CD14-positive monocyte (primary cell): ENCODE measurements around the gene GALNT1. TPM values are rescaled to one million over a fixed set of nuclear protein-coding genes. Genes with fewer than 3 reads are reported as not detected.

ENCODE experiments used
- DNase-seq, 3 donors: peaks; one replicate each; pipeline ENCODE4 v3.0.0-alpha.2; 2011 to 2022
- H2AFZ ChIP-seq: 2 replicates; pipeline ENCODE4 v1.6.0; 2012; ENCODE audit warnings: mild to moderate bottlenecking, low read depth, low read length, inconsistent platforms; ENCODE audit not compliant: insufficient read depth, poor library complexity, severe bottlenecking
- H3K27ac ChIP-seq, 2 donors: 1 replicate in 1 of 2; 2 replicates in 1 of 2; pipeline ENCODE4 v1.5.1; 2012 to 2013; ENCODE audit warnings: low read length in 2 of 2, control low read depth in 1 of 2, inconsistent platforms in 1 of 2, low read depth in 1 of 2, mild to moderate bottlenecking in 1 of 2
- H3K27me3 ChIP-seq, 2 donors: one replicate each; pipeline versions ENCODE4 v1.6.0 to v1.6.1; 2011 to 2013; ENCODE audit warnings: low read length in 2 of 2; ENCODE audit not compliant: control insufficient read depth in 2 of 2, insufficient read depth in 2 of 2
- H3K36me3 ChIP-seq, 2 donors: replicated peaks in 1 of 2; 1 replicate in 1 of 2; 2 replicates in 1 of 2; pipeline versions ENCODE4 v1.5.1 to v1.6.1; 2012 to 2013; ENCODE audit warnings: low read length in 2 of 2, control low read depth in 1 of 2, inconsistent platforms in 1 of 2, mild to moderate bottlenecking in 1 of 2; ENCODE audit not compliant: insufficient read depth in 2 of 2, control insufficient read depth in 1 of 2
- H3K4me1 ChIP-seq, 2 donors: 1 replicate in 1 of 2; 2 replicates in 1 of 2; pipeline versions ENCODE4 v1.5.1 to v1.6.1; 2012 to 2013; ENCODE audit warnings: low read length in 2 of 2, control low read depth in 1 of 2, inconsistent platforms in 1 of 2, mild to moderate bottlenecking in 1 of 2, moderate library complexity in 1 of 2; ENCODE audit not compliant: insufficient read depth in 2 of 2, control insufficient read depth in 1 of 2
- H3K4me2 ChIP-seq: replicated peaks from 2 replicates; pipeline ENCODE3; 2012; ENCODE audit warnings: low read length, moderate library complexity, mild to moderate bottlenecking; ENCODE audit not compliant: poor library complexity, severe bottlenecking; ENCODE audit errors: extremely low read depth
- H3K4me3 ChIP-seq, 3 experiments: fragments of 200-600 bp in 1 of 3; sonication (generic) in 1 of 3; replicated peaks in 1 of 3; 1 replicate in 2 of 3; 2 replicates in 1 of 3; pipeline ENCODE4 v1.5.1; 2011 to 2013; ENCODE audit warnings: low read length in 3 of 3, mild to moderate bottlenecking in 3 of 3, control low read depth in 2 of 3, low read depth in 2 of 3, inconsistent platforms in 1 of 3, moderate library complexity in 1 of 3
- H3K79me2 ChIP-seq: 2 replicates; pipeline ENCODE4 v1.6.0; 2012; ENCODE audit warnings: mild to moderate bottlenecking, control low read depth, inconsistent platforms, low read length, moderate library complexity; ENCODE audit not compliant: insufficient read depth
- H3K9ac ChIP-seq: 2 replicates; pipeline ENCODE4 v1.6.0; 2017; ENCODE audit warnings: low read length, mild to moderate bottlenecking; ENCODE audit not compliant: insufficient read depth, poor library complexity, severe bottlenecking
- H3K9me3 ChIP-seq, 2 donors: replicated peaks in 1 of 2; 1 replicate in 1 of 2; 2 replicates in 1 of 2; pipeline versions ENCODE4 v1.5.1 to v1.6.1; 2012 to 2013; ENCODE audit warnings: low read length in 2 of 2, control low read depth in 1 of 2; ENCODE audit not compliant: control insufficient read depth in 1 of 2, insufficient read depth in 1 of 2
- H4K20me1 ChIP-seq: 2 replicates; pipeline ENCODE4 v1.6.0; 2012; ENCODE audit warnings: mild to moderate bottlenecking, low read length, control low read depth, moderate library complexity; ENCODE audit not compliant: insufficient read depth
- H3K27ac Mint-ChIP-seq, 7 donors: one replicate each; pipeline ENCODE4 v1.8.0; 2020; ENCODE audit warnings: mild to moderate bottlenecking in 7 of 7, mixed read lengths in 7 of 7, moderate library complexity in 6 of 7, inconsistent platforms in 2 of 7
- H3K27me3 Mint-ChIP-seq, 3 donors: one replicate each; pipeline ENCODE4 v1.8.0; 2021 to 2022; ENCODE audit warnings: low read depth in 3 of 3, mild to moderate bottlenecking in 3 of 3, mixed read lengths in 3 of 3, moderate library complexity in 3 of 3, inconsistent platforms in 1 of 3
- H3K36me3 Mint-ChIP-seq, 2 donors: one replicate each; pipeline ENCODE4 v1.8.0; 2020; ENCODE audit warnings: mixed read lengths in 2 of 2, inconsistent platforms in 1 of 2, mild to moderate bottlenecking in 1 of 2
- H3K4me1 Mint-ChIP-seq: one replicate; pipeline ENCODE4 v1.8.0; 2020; ENCODE audit warnings: mild to moderate bottlenecking, mixed read lengths
- H3K4me3 Mint-ChIP-seq, 2 donors: one replicate each; pipeline ENCODE4 v1.8.0; 2020; ENCODE audit warnings: mild to moderate bottlenecking in 2 of 2, mixed read lengths in 2 of 2, moderate library complexity in 1 of 2
- H3K9me3 Mint-ChIP-seq, 7 donors: one replicate each; pipeline ENCODE4 v1.8.0; 2020 to 2022; ENCODE audit warnings: mixed read lengths in 7 of 7, mild to moderate bottlenecking in 6 of 7, moderate library complexity in 6 of 7, inconsistent platforms in 2 of 7
- CTCF ChIP-seq: fragments of 200-600 bp; IDR thresholded peaks from one replicate; pipeline ENCODE4 v1.8.0; 2022; ENCODE audit warnings: antibody characterized with exemption, mild to moderate bottlenecking
- WGBS: methylation state at CpG from one replicate; pipeline ENCODE4 v1.1.5; 2013; ENCODE audit warnings: missing lambda C conversion rate; ENCODE audit not compliant: insufficient coverage; 5-methylcytosine and 5-hydroxymethylcytosine counted together
- intact Hi-C, 2 donors: fragments of 100-400 bp; cut with micrococcal nuclease; formaldehyde crosslinking; loops; one replicate each; pipeline versions ENCODE4 v1.15.0 to v1.15.1; 2023
- polyA plus RNA-seq, 3 donors: library from polyadenylated mRNA; depleted of rRNA in 1 of 3; unstranded in 2 of 3; stranded (reverse) in 1 of 3; fragments of 300-500 nt in 2 of 3; fragments of >200 nt in 1 of 3; fragmentation: Illumina TruSeq in 2 of 3; gene quantifications; 1 replicate in 2 of 3; 2 replicates in 1 of 3; pipeline ENCODE4 v1.2.3, GENCODE V29; 2012 to 2021

Gene GALNT1
- polyA plus RNA-seq, 3 donors = 16.8 to 58.5 (median 22.9) TPM

GRCh38 chr18:35749701-35750100, 168.2 kb downstream of the GALNT1 start:
- no peaks in the 10 kb centered on the region for H3K27me3 ChIP-seq
- peaks cover 0 to 3% of the 10 kb centered on the region in 2 donors for H3K9me3 ChIP-seq
- TF ChIP-seq CTCF = no peak
- H3K36me3 Mint-ChIP-seq = no peaks in the 10 kb centered on the region
- intact Hi-C loops = loop anchor here (10.0 kb wide), 1 partner anchor 535 kb away; no protein-coding TSS in a partner anchor
- peaks cover under 1 to 11% (median 4%) of the 10 kb centered on the region in 7 donors for H3K9me3 Mint-ChIP-seq
- no peak overlapping the region for H3K4me2 ChIP-seq
- H2AFZ ChIP-seq = no peak overlapping the region
- no peaks in the 10 kb centered on the region for H3K4me1 Mint-ChIP-seq
- peaks cover 2 to 7% (median 4%) of the 10 kb centered on the region in 3 donors for H3K27me3 Mint-ChIP-seq
- no peak for DNase-seq
- H3K36me3 ChIP-seq = no peaks in the 10 kb centered on the region
- no peak overlapping the region for H3K4me3 ChIP-seq
- no peak overlapping the region for H3K27ac ChIP-seq
- WGBS = no CpG with 5 or more reads among the region's 5 CpGs
- no peak overlapping the region for H3K4me3 Mint-ChIP-seq
- H3K27ac Mint-ChIP-seq = no peak overlapping the region
- H4K20me1 ChIP-seq = no peaks in the 10 kb centered on the region
- H3K9ac ChIP-seq = no peak overlapping the region
- no peaks in the 10 kb centered on the region for H3K4me1 ChIP-seq
- no peaks in the 10 kb centered on the region for H3K79me2 ChIP-seq

GRCh38 chr18:35750929-35751328, 169.4 kb downstream of the GALNT1 start:
- Histone ChIP-seq H3K4me3 (no peak overlapping the region), H3K4me1 (no peaks in the 10 kb centered on the region), H3K9ac (no peak overlapping the region), H3K9me3 (no peaks in the 10 kb centered on the region), H3K27me3 (no peaks in the 10 kb centered on the region), H2AFZ (no peak overlapping the region), H3K4me2 (no peak overlapping the region), H3K36me3 (no peaks in the 10 kb centered on the region), H4K20me1 (no peaks in the 10 kb centered on the region), H3K27ac (no peak overlapping the region), H3K79me2 (no peaks in the 10 kb centered on the region)
- Mint-ChIP-seq H3K4me1 (no peaks in the 10 kb centered on the region), H3K27ac (no peak overlapping the region), H3K9me3 (peaks cover 0 to 4% (median 0%) of the 10 kb centered on the region in 7 donors), H3K27me3 (peaks cover 2 to 9% (median 6%) of the 10 kb centered on the region in 3 donors), H3K36me3 (no peaks in the 10 kb centered on the region), H3K4me3 (no peak overlapping the region)
- intact Hi-C loops = loop anchor here (10.0 kb wide), 1 partner anchor 534 kb away; no protein-coding TSS in a partner anchor
- WGBS = 85% methylated on average over 2 of the region's 2 CpGs
- no peak for DNase-seq
- TF ChIP-seq CTCF = no peak
